ENCODE data around the gene HSD17B14. TPM values are rescaled to one million over a fixed set of nuclear protein-coding genes. Genes with fewer than 3 reads are reported as not detected.

Gene HSD17B14
- total and polyA plus RNA-seq, 9 of the 15 experiments (the other 6 are each of a cell fraction or from before 2014, with no cell fraction given) = 0.16 TPM; not detected in 8

GRCh38 chr19:48780631-48781391 is 55.5 kb downstream of the HSD17B14 start (continued):
- TF ChIP-seq RNF219 (CRISPR knock-in tag; IDR thresholded peaks at IDR 0.05) (no peak), RAD51 (IDR thresholded peaks at IDR 0.05; ENCODE audit: borderline replicate concordance, low read depth) (peak; percentile 97), CREB1 (IDR thresholded peaks at IDR 0.05) (no peak), CREB1 (CRISPR knock-in tag; IDR thresholded peaks at IDR 0.05) (peak; percentile 51; the same call in 1 of the 2 replicates), HDAC6 (IDR thresholded peaks at IDR 0.05; ENCODE audit: low read depth, low read length) (no peak), ARID4B (CRISPR knock-in tag; IDR thresholded peaks at IDR 0.05) (0 out of 2 replicates have a peak, but pooled peaks have one; percentile 51), TEAD2 (tag; IDR thresholded peaks at IDR 0.05) (no peak), ZNF24 (IDR thresholded peaks at IDR 0.05) (no peak), FOXJ3 (CRISPR knock-in tag; IDR thresholded peaks at IDR 0.05) (no peak), PHF21A (IDR thresholded peaks at IDR 0.05; ENCODE audit: borderline replicate concordance, low read depth) (no peak), LARP7 (IDR thresholded peaks at IDR 0.05) (no peak), PHF8 (IDR thresholded peaks at IDR 0.05; ENCODE audit: borderline replicate concordance, low read length) (peak; percentile 37; the same call in 1 of the 2 replicates), ETV6 (IDR thresholded peaks at IDR 0.05; ENCODE audit: borderline replicate concordance in 1 of 2, low read depth in 2 of 2, low read length in 1 of 2) (no peak), ETV6 (CRISPR knock-in tag; IDR thresholded peaks at IDR 0.05; ENCODE audit: borderline replicate concordance) (no peak), CUX1 (CRISPR knock-in tag; IDR thresholded peaks at IDR 0.05) (no peak), HDAC1 (IDR thresholded peaks at IDR 0.05) (peak in 1 of 2 experiments; percentile 45; a peak in 1 of 4 replicates), PPARD (CRISPR knock-in tag; IDR thresholded peaks at IDR 0.05) (no peak)

All from K562 (cell line).